H4 (cell line): ENCODE results near the gene CATSPERB. TPM values are rescaled to one million over a fixed set of nuclear protein-coding genes. Genes with fewer than 3 reads are reported as not detected.
"Not testable (repeated sequence)": the region's sequence is repeated elsewhere in the genome, so short reads cannot be mapped to it uniquely, and the experiment has no call there.

Source experiments
- DNase-seq: peaks from one replicate; pipeline ENCODE4 v3.0.0-alpha.2; 2015; ENCODE audit warnings: low spot score
- total RNA-seq: library from RNA; depleted of rRNA; stranded (reverse); fragments of >200 nt; shearing (Covaris generic); gene quantifications from 2 replicates; pipeline ENCODE4 v1.2.3, GENCODE V29; 2014; rRNA removed

Gene CATSPERB
- 0.06 TPM in 1 of 2 replicates, not detected in the other for total RNA-seq

GRCh38 chr14:91731986-91732385 lies at the start of gene CATSPERB:
TSS of gene CATSPERB (minus strand) at chr14:91732086. CDS start at chr14:91729479, 2,607 bp downstream.
- no peak for DNase-seq

- no peak for DNase-seq
Observed at GRCh38 chr14:91780452-91780851, 48.6 kb upstream of the CATSPERB start.

GRCh38 chr14:91778217-91778616 lies 46.3 kb upstream of the CATSPERB start:
- no peak for DNase-seq

GRCh38 chr14:91774140-91775096 lies 42.5 kb upstream of the CATSPERB start:
- no peak for DNase-seq

GRCh38 chr14:91770185-91770584 lies 38.3 kb upstream of the CATSPERB start:
- DNase-seq: no peak

GRCh38 chr14:91755570-91756295 lies 23.8 kb upstream of the CATSPERB start:
- DNase-seq: peak; percentile 73

GRCh38 chr14:91754819-91755218 lies 22.9 kb upstream of the CATSPERB start:
- no peak for DNase-seq

- no peak for DNase-seq
Observed at GRCh38 chr14:91754185-91754584, 22.3 kb upstream of the CATSPERB start.

- DNase-seq: no peak
Observed at GRCh38 chr14:91753501-91754128, 21.7 kb upstream of the CATSPERB start.

- DNase-seq: no peak
Observed at GRCh38 chr14:91752961-91753360, 21.1 kb upstream of the CATSPERB start.

GRCh38 chr14:91751719-91752118 lies 19.8 kb upstream of the CATSPERB start:
- DNase-seq: no peak

GRCh38 chr14:91750634-91751198 lies 18.8 kb upstream of the CATSPERB start:
- DNase-seq: no peak

GRCh38 chr14:91749868-91750267 lies 18.0 kb upstream of the CATSPERB start:
- no peak for DNase-seq

GRCh38 chr14:91748049-91748448 lies 16.2 kb upstream of the CATSPERB start:
- no peak for DNase-seq

GRCh38 chr14:91745344-91745743 lies 13.5 kb upstream of the CATSPERB start:
- no peak for DNase-seq

- DNase-seq: peak; percentile 81
Observed at GRCh38 chr14:91744068-91744480, 12.2 kb upstream of the CATSPERB start.

GRCh38 chr14:91743305-91743653 lies 11.4 kb upstream of the CATSPERB start:
- DNase-seq: no peak

- no peak for DNase-seq
Observed at GRCh38 chr14:91742621-91743304, 10.9 kb upstream of the CATSPERB start.

GRCh38 chr14:91739867-91740266 lies 8.0 kb upstream of the CATSPERB start:
- DNase-seq: not testable (repeated sequence)

- DNase-seq: no peak
Observed at GRCh38 chr14:91737619-91738018, 5.7 kb upstream of the CATSPERB start.

GRCh38 chr14:91732859-91733477 lies 1.1 kb upstream of the CATSPERB start:
- DNase-seq: no peak
